ENCODE measurements around the gene FZR1. TPM values are rescaled to one million over a fixed set of nuclear protein-coding genes. Genes with fewer than 3 reads are reported as not detected.
"Not testable (repeated sequence)": the region's sequence is repeated elsewhere in the genome, so short reads cannot be mapped to it uniquely, and the experiment has no call there.

The FZR1 gene
- total and polyA plus RNA-seq, 3 donors from 2014 or later: 91.2 to 123 (median 95.1) TPM

DNA sequence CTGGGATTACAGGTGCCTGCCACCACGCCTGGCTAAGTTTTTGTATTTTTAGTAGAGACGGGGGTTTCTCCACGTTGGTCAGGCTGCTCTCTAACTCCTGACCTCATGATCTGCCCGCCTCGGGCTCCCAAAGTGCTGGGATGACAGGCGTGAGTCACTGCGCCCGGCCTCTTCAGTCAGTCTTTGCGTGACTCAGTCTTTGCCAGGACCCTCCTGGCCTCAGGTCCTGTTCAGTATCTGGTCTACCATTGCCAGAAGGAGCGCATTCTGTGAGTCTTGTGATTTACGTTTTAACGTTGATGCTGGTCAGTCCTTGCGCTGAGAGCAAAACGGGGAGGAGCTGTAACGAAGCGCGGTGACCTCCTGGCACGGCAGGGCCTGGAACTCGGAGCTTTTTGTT lies 59.0 kb downstream of the FZR1 start:
- 82 to 84% methylated on average over 19 of the region's 19 CpGs for WGBS, 2 donors
- no peaks in the 10 kb centered on the region for H3K9me3 ChIP-seq
- no peaks in the 10 kb centered on the region for H3K27me3 ChIP-seq
- no peaks in the 10 kb centered on the region for H3K36me3 ChIP-seq (ENCODE audit: low read depth, missing control alignments)
- DNase-seq: no peak
- no peak for TF ChIP-seq POLR2A (IDR thresholded peaks at IDR 0.05)
- TF ChIP-seq, protein P1, sequence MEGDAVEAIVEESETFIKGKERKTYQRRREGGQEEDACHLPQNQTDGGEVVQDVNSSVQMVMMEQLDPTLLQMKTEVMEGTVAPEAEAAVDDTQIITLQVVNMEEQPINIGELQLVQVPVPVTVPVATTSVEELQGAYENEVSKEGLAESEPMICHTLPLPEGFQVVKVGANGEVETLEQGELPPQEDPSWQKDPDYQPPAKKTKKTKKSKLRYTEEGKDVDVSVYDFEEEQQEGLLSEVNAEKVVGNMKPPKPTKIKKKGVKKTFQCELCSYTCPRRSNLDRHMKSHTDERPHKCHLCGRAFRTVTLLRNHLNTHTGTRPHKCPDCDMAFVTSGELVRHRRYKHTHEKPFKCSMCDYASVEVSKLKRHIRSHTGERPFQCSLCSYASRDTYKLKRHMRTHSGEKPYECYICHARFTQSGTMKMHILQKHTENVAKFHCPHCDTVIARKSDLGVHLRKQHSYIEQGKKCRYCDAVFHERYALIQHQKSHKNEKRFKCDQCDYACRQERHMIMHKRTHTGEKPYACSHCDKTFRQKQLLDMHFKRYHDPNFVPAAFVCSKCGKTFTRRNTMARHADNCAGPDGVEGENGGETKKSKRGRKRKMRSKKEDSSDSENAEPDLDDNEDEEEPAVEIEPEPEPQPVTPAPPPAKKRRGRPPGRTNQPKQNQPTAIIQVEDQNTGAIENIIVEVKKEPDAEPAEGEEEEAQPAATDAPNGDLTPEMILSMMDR (IDR thresholded peaks at IDR 0.05): no peak
- intact Hi-C loops (cut with DNase I; ENCODE audit: low total_unique reads): no loop called here
- H3K27ac ChIP-seq: no peak overlapping the region
- no peaks in the 10 kb centered on the region for H3K4me1 ChIP-seq
- H3K4me3 ChIP-seq: no peak overlapping the region

DNA sequence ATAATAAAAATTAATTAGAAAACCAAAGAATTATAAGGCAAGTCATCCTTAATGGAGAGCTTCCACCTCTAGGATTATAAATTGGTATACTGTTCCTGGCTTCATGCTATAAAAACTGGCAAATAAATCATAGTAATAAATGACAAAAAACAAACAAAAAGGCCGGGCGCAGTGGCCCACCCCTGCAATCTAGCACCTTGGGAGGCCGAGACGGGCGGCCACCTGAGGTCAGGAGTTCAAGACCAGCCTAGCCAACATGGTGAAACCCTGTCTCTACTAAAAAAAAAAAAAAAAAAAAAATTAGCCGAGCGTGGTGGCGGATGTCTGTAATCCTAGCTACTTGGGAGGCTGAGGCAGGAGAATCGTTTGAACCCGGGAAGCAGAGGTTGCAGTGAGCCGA lies 63.9 kb downstream of the FZR1 start:
- H3K36me3 ChIP-seq (ENCODE audit: low read depth, missing control alignments); H3K27me3 ChIP-seq; H3K4me3 ChIP-seq; DNase-seq; H3K9me3 ChIP-seq; H3K27ac ChIP-seq; H3K4me1 ChIP-seq; intact Hi-C loops (cut with DNase I; ENCODE audit: low total_unique reads): not testable (repeated sequence)
- 89 to 91% methylated on average over 11 of the region's 11 CpGs for WGBS, 2 donors

DNA sequence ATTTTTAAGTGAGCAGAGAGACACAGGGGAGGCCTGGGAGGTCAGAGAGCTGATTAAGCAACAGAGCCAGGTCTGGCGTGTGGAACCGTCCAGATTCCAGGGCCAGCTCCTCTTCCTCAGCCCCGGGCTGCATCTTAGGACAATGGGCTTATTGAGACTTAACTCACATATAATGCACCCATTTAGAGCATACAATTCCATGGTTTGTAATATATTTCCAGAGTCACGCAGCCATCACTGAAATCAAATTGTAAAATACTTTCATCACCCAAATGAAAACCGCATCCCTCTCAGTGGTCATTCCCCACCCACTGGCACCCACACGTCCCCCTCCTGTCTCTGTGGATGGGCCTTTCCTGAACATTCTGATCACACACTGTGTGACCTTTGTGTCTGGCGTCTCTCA lies 64.5 kb downstream of the FZR1 start:
- H3K27me3 ChIP-seq: no peaks in the 10 kb centered on the region
- no peaks in the 10 kb centered on the region for H3K36me3 ChIP-seq (ENCODE audit: low read depth, missing control alignments)
- H3K4me1 ChIP-seq: peaks cover 9% of the 10 kb centered on the region
- intact Hi-C loops (cut with DNase I; ENCODE audit: low total_unique reads): no loop called here
- no peak for DNase-seq
- no peak overlapping the region for H3K4me3 ChIP-seq
- no peaks in the 10 kb centered on the region for H3K9me3 ChIP-seq
- no peak overlapping the region for H3K27ac ChIP-seq
- WGBS, 2 donors: 75 to 78% methylated on average over 7 of the region's 7 CpGs
- TF ChIP-seq, protein P1 (IDR thresholded peaks at IDR 0.05): no peak

DNA sequence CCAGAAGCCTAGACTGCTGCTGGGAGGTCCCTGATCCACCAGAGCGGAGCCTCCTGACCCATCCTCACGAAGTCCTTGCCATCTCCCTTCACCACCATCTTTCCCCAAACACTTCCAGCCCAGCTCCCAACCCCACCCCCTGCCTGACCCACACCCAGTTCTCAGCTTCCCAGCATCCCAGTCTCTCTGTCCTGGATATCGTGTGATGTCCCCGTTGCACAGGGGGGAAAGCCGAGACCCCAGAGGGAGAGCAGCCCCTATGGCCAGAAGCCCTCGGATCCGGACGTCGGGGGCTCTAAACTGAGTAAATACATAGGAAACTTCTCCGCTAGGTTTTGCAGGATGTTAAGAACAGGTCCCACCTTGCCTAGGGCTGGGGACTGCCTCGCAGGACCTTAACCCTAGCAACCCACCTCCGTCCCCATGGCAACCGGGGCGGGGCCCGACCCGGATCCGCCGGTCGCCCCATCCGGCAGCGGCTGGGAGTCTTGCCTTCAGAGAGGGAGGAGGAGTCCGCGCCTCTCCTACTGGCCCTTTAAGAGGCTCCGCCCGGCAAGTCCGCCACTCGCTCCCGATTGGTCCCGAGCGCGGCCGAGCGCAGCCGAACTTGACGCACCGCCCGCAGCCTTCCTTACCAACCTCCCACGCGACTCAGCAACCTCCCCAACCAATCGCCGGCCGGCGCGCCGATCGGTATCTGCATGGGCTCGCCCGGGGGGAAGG lies 66.2 kb downstream of the FZR1 start:
- peaks cover 9% of the 10 kb centered on the region for H3K4me1 ChIP-seq
- no peaks in the 10 kb centered on the region for H3K9me3 ChIP-seq
- TF ChIP-seq, protein P1 (IDR thresholded peaks at IDR 0.05): no peak
- TF ChIP-seq POLR2A (IDR thresholded peaks at IDR 0.05): no peak
- H3K27me3 ChIP-seq: no peaks in the 10 kb centered on the region
- peak overlapping the region; percentile 83 to 89 for H3K4me3 ChIP-seq
- intact Hi-C loops (cut with DNase I; ENCODE audit: low total_unique reads): no loop called here
- no peaks in the 10 kb centered on the region for H3K36me3 ChIP-seq (ENCODE audit: low read depth, missing control alignments)
- peak overlapping the region in 1 of 2 donors; percentile 6 for H3K27ac ChIP-seq
- WGBS, 2 donors: 2 to 7% methylated on average over 6 to 44 of the region's 48 CpGs
- peak; percentile 100 for DNase-seq

DNA sequence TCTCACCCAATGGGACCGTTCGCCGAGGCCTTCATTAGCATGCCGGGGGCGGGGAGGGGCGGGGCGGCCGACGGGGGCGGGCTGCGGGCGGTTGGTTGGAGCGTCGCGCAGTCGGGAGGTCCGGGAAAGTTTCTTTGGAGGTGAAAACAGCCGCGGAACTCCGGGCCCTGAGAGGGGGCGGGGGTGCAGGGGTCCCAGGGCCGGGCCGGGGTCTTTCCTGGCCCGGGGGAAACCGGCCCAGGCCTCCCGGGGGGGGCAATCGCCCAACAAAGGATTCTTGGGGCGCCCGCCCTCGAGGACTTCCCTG lies 66.7 kb downstream of the FZR1 start, which contains the start of gene HMG20B:
HMG20B (plus strand) TSS at position 90 of the 307 bp plus-strand sequence. CDS start 366 bp downstream, outside the sequence.
- Histone ChIP-seq H3K9me3 (no peaks in the 10 kb centered on the region), H3K36me3 (ENCODE audit: low read depth, missing control alignments) (no peaks in the 10 kb centered on the region), H3K27me3 (no peaks in the 10 kb centered on the region), H3K4me1 (peaks cover 9% of the 10 kb centered on the region), H3K4me3 (peak within 1 kb of the TSS; percentile 83 to 89), H3K27ac (peak within 1 kb of the TSS; percentile 20 to 81)
- no peak for DNase-seq
- WGBS, 2 donors: 1% methylated on average over 28 of the region's 30 CpGs; no CpG with 5 or more reads in 1 of the 2 donors
- TF ChIP-seq, protein P1 (IDR thresholded peaks at IDR 0.05): no peak
- TF ChIP-seq POLR2A (IDR thresholded peaks at IDR 0.05): no peak
- intact Hi-C loops (cut with DNase I; ENCODE audit: low total_unique reads): no loop called here

Data from testis (tissue), 3 donors.